Activated CD8-positive, alpha-beta memory T cell treated with anti-CD3 and anti-CD28 coated beads, Interleukin-2, amount 50 U/mL, for 1 hour (primary cell): ENCODE data around the gene LCK.

ENCODE experiments used
- DNase-seq: peaks from one replicate; pipeline ENCODE4 v3.0.0-alpha.2; 2020; ENCODE audit errors: extremely low read depth

Gene LCK

GRCh38 chr1:32321712-32322291 is 70.7 kb downstream of the LCK start:
- DNase-seq = no peak

GRCh38 chr1:32327204-32327603 is 76.1 kb downstream of the LCK start:
- DNase-seq = no peak

DNA sequence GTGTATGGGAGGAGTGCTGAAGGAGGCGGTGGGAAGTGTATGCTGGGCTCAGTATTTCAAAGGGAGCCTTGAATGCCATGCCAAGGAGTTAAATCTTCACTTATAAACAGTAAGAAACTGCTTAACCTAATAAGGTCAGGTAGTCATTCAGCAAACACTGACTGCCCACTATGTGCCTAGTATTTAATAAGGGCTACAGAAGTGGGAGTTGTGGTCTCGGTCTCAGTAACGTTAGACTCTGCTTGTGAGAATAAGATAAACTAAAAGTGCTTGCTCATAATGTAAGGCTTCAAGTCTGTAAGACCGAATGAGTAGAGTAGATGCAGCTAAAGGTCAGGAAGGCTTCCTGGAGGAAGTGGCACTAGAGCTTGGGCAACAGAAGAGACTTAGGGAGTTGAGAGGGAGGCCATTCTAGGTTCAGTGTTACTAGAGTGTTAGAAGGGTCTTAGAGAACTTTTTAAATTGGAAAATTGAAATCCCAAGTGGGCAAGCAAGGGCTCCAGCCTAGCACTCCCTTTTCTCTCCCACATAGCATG is 78.9 kb downstream of the LCK start:
- no peak for DNase-seq

DNA sequence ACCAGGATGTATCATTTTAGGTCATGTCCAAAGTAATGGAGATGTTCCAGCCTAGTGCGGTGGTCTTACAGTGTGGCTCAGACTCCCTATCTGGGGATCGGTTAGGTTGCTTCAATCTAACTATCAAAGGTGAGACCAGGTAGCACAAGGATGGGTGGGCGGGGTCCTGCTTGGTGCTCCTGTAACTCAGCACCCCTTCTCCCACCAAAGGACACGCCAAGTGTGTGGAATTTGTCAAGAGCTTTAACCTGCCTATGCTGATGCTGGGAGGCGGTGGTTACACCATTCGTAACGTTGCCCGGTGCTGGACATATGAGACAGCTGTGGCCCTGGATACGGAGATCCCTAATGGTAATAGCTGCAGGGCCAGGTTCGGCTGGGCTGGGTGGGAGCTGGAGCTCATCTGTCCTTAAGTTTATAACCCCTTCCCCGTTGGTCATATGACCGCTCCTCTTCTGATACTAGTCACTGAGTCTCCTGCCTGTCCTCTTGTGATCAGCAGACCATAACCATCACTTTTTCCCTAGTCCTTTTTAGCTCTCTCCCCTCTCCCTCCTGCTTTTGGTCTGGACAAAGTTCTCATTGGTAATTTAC is 79.6 kb downstream of the LCK start:
- DNase-seq = no peak

DNA sequence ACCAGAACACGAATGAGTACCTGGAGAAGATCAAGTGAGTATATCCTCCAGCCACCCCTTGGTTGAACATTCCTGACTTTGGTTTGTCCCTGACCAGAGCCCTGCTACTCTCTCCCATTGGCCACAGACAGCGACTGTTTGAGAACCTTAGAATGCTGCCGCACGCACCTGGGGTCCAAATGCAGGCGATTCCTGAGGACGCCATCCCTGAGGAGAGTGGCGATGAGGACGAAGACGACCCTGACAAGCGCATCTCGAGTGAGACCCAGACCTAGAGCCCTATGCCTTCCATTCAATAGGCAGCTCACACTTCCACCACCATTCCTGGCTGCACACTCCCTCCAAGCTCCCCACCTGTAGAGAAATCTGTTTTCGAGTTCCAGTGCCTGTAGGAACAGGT is 80.5 kb downstream of the LCK start:
- DNase-seq = no peak

- DNase-seq = no peak
These were observed 81.4 kb downstream of the LCK start for GRCh38 chr1:32332290-32333079.

GRCh38 chr1:32333251-32333963 is 82.3 kb downstream of the LCK start:
- no peak for DNase-seq

DNA sequence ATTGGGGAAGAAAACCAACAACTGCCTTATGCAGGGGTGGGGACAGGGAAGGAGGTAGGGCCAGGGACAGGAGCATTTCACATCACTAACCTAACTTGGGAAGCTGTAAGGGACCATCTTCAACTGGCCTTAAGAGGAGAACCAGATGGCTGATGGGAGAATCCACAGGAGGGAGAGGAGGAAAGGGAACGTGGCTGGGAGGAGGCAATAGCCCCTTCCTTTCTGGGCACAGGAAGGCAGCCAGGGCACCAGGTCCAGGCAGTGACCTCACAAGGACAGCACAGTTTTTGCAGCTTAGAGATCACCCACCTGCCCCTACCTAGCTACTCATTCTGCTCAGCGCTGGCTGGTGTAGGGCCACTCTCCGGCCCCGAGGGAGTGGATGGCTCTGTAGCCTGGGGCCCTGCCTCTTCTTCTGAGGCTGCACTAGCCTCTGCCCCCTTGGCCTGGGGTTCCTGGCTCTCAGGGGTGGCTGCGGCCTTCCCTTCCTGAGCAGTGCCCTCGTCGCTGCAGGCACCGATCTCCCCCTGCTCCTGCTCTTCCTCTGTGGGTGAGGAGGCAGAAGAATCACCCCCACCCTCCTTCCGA is 83.3 kb downstream of the LCK start:
- no peak for DNase-seq

GRCh38 chr1:32334864-32335534 is 83.9 kb downstream of the LCK start:
- DNase-seq = peak; percentile 19

- DNase-seq = no peak
These were observed 84.4 kb downstream of the LCK start for GRCh38 chr1:32335535-32335789.
